SU-DHL-6 (cell line): Measurements from ENCODE around the gene HCST.

ENCODE experiments used
- H2AFZ ChIP-seq: fragments of 200-600 bp; sonication (generic); 2 replicates; pipeline ENCODE4 v1.6.1; 2014; ENCODE audit warnings: low read depth, mild to moderate bottlenecking, moderate library complexity, mixed read lengths, antibody characterized with exemption, low read length; ENCODE audit not compliant: severe bottlenecking
- H3F3A ChIP-seq: fragments of 200-600 bp; shearing (Covaris generic); 2 replicates; pipeline ENCODE4 v1.6.0; 2016; ENCODE audit warnings: antibody characterized with exemption, mild to moderate bottlenecking; ENCODE audit not compliant: insufficient read depth
- H3K27ac ChIP-seq: fragments of 200-600 bp; sonication (generic); 2 replicates; pipeline ENCODE4 v1.5.1; 2016; ENCODE audit warnings: low read depth, mild to moderate bottlenecking, low read length, moderate library complexity, mixed read lengths
- H3K27me3 ChIP-seq: fragments of 200-600 bp; sonication (generic), shearing (Covaris generic); 2 replicates; pipeline ENCODE4 v1.6.0; 2014; ENCODE audit warnings: mild to moderate bottlenecking, low read length
- H3K36me3 ChIP-seq: fragments of 200-600 bp; sonication (generic); 2 replicates; pipeline ENCODE4 v1.6.1; 2014; ENCODE audit warnings: mild to moderate bottlenecking, low read length, mixed read lengths
- H3K4me2 ChIP-seq: fragments of 300-600, 200-600 bp; shearing (Covaris generic), sonication (generic); 2 replicates; pipeline ENCODE4 v1.6.0; 2014; ENCODE audit warnings: low read length, low read depth, mild to moderate bottlenecking; ENCODE audit not compliant: poor library complexity, severe bottlenecking
- H3K4me3 ChIP-seq: fragments of 200-600 bp; sonication (generic); 2 replicates; pipeline ENCODE4 v1.5.1; 2014; ENCODE audit warnings: antibody characterized with exemption, low read length, mild to moderate bottlenecking, mixed read lengths; ENCODE audit not compliant: insufficient read depth, poor library complexity, severe bottlenecking
- H3K79me2 ChIP-seq: fragments of 200-600 bp; sonication (generic); 2 replicates; pipeline ENCODE4 v1.6.1; 2014; ENCODE audit warnings: mild to moderate bottlenecking, low read length, moderate library complexity; ENCODE audit not compliant: insufficient read depth
- H3K9ac ChIP-seq: fragments of 200-600 bp; sonication (generic); 2 replicates; pipeline ENCODE4 v1.7.0; 2014; ENCODE audit warnings: mild to moderate bottlenecking, low read length
- H3K9me2 ChIP-seq: fragments of 200-600 bp; sonication (generic); replicated peaks from 2 replicates; pipeline ENCODE4 v1.6.1; 2014; ENCODE audit warnings: low read length; ENCODE audit not compliant: insufficient read depth
- H3K9me3 ChIP-seq: fragments of 200-600 bp; sonication (generic); 2 replicates; pipeline ENCODE4 v1.6.1; 2014; ENCODE audit warnings: low read length, mixed read lengths; ENCODE audit not compliant: insufficient read depth
- H4K20me1 ChIP-seq: fragments of 200-600 bp; sonication (generic); 2 replicates; pipeline ENCODE4 v1.6.1; 2014; ENCODE audit warnings: low read depth, mild to moderate bottlenecking, antibody characterized with exemption, low read length, moderate library complexity, mixed read lengths
- EZH2phosphoT487 ChIP-seq: fragments of 200-600 bp; sonication (generic), shearing (Covaris generic); conservative IDR thresholded peaks from 2 replicates; pipeline ENCODE4 v1.6.1; 2018; ENCODE audit warnings: mild to moderate bottlenecking, antibody characterized with exemption, low read length, moderate library complexity, mixed read lengths
- TF ChIP-seq, protein P1 (sequence below): fragments of 200-600 bp; sonication (generic); IDR thresholded peaks from one replicate; pipeline ENCODE4 v1.5.1; 2017; ENCODE audit warnings: antibody characterized with exemption, mild to moderate bottlenecking, low read length, moderate library complexity; ENCODE audit not compliant: insufficient read depth, poor library complexity, severe bottlenecking

HCST gene

GRCh38 chr19:35937345-35938281, 35.3 kb downstream of the HCST start:
- Histone ChIP-seq H3K4me3 (peak overlapping the region; percentile 75), H3K27ac (no peak overlapping the region), H3K4me2 (peak overlapping the region; percentile 82)

DNA sequence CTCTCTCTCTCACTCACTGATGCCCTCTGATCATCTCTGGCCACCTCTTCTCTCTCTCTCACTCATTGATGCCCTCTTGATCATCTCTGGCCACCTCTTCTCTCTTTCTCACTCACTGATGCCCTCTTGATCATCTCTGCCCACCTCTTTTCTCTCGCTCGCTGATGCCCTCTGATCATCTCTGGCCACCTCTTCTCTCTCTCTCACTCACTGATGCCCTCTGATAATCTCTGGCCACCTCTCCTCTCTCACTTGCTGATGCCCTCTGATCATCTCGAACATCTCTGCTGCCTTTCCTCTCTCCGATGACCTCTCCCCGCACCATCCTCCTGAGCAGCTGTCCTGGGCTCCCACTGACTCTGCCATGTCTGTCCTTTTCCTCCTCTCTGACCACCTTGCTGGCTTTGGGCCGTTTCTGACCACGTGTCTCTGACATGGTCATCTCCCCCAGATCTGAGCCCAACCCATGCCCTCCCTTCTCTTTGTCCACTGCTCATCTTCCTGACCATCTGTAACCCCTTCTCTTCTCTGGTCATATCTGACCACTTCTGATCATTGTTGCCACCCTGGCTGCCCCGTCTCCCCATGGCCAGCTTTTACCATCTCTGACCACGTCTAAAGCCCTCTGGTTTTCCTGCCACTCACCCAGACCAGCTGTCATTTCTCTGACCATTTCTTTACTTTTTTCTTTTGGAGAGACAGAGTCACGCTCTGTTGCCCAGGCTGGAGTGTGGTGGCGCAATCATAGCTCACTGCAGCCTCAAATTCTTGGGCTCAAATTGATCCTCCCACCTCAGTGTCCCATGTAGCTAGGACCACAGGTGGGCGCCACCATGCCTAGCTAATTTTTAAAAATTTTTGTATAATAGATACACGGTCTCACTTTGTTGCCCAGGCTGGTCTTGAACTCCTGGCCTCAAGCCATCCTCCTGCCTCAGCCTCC, 36.2 kb downstream of the HCST start:
- no peaks in the 10 kb centered on the region for H3K9me3 ChIP-seq
- H3K79me2 ChIP-seq: no peaks in the 10 kb centered on the region
- H3F3A ChIP-seq: no peaks in the 10 kb centered on the region
- H2AFZ ChIP-seq: no peak overlapping the region
- H3K27me3 ChIP-seq: no peaks in the 10 kb centered on the region
- no peak overlapping the region for H3K4me3 ChIP-seq
- no peak for TF ChIP-seq EZH2phosphoT487
- TF ChIP-seq, protein P1, sequence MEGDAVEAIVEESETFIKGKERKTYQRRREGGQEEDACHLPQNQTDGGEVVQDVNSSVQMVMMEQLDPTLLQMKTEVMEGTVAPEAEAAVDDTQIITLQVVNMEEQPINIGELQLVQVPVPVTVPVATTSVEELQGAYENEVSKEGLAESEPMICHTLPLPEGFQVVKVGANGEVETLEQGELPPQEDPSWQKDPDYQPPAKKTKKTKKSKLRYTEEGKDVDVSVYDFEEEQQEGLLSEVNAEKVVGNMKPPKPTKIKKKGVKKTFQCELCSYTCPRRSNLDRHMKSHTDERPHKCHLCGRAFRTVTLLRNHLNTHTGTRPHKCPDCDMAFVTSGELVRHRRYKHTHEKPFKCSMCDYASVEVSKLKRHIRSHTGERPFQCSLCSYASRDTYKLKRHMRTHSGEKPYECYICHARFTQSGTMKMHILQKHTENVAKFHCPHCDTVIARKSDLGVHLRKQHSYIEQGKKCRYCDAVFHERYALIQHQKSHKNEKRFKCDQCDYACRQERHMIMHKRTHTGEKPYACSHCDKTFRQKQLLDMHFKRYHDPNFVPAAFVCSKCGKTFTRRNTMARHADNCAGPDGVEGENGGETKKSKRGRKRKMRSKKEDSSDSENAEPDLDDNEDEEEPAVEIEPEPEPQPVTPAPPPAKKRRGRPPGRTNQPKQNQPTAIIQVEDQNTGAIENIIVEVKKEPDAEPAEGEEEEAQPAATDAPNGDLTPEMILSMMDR: no peak
- H3K36me3 ChIP-seq: no peaks in the 10 kb centered on the region
- H3K27ac ChIP-seq: no peak overlapping the region
- H3K4me2 ChIP-seq: peak overlapping the region; percentile 82
- H3K9me2 ChIP-seq: no peaks in the 10 kb centered on the region
- H4K20me1 ChIP-seq: no peaks in the 10 kb centered on the region
- peak overlapping the region; percentile 66; the same call in 1 of the 2 replicates for H3K9ac ChIP-seq

More at GRCh38 chr19:35937345-35938281, 35.3 kb downstream of the HCST start:
- no peaks in the 10 kb centered on the region for H3K79me2 ChIP-seq
- peak overlapping the region; percentile 66 for H3K9ac ChIP-seq
- H4K20me1 ChIP-seq: no peaks in the 10 kb centered on the region
- H3F3A ChIP-seq: no peaks in the 10 kb centered on the region
- no peaks in the 10 kb centered on the region for H3K9me3 ChIP-seq
- H3K36me3 ChIP-seq: no peaks in the 10 kb centered on the region
- no peaks in the 10 kb centered on the region for H3K27me3 ChIP-seq
- H3K9me2 ChIP-seq: no peaks in the 10 kb centered on the region
- no peak overlapping the region for H2AFZ ChIP-seq
- TF ChIP-seq EZH2phosphoT487: no peak
- TF ChIP-seq, protein P1: no peak

DNA sequence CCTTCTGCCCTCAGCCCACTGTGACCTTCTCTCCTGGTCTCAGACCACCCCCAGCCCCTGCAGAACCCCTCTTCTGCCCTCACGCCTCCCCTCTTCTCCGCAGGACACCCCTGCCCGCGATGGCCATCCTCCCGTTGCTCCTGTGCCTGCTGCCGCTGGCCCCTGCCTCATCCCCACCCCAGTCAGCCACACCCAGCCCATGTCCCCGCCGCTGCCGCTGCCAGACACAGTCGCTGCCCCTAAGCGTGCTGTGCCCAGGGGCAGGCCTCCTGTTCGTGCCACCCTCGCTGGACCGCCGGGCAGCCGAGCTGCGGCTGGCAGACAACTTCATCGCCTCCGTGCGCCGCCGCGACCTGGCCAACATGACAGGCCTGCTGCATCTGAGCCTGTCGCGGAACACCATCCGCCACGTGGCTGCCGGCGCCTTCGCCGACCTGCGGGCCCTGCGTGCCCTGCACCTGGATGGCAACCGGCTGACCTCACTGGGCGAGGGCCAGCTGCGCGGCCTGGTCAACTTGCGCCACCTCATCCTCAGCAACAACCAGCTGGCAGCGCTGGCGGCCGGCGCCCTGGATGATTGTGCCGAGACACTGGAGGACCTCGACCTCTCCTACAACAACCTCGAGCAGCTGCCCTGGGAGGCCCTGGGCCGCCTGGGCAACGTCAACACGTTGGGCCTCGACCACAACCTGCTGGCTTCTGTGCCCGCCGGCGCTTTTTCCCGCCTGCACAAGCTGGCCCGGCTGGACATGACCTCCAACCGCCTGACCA, 37.2 kb downstream of the HCST start:
- Histone ChIP-seq H3K79me2 (no peaks in the 10 kb centered on the region), H3K9me2 (no peaks in the 10 kb centered on the region), H3K36me3 (no peaks in the 10 kb centered on the region), H4K20me1 (no peaks in the 10 kb centered on the region), H3F3A (no peaks in the 10 kb centered on the region), H3K27me3 (no peaks in the 10 kb centered on the region), H2AFZ (no peak overlapping the region), H3K4me2 (no peak overlapping the region), H3K4me3 (no peak overlapping the region), H3K9me3 (no peaks in the 10 kb centered on the region), H3K27ac (no peak overlapping the region), H3K9ac (no peak overlapping the region)
- TF ChIP-seq, protein P1: no peak
- no peak for TF ChIP-seq EZH2phosphoT487
